ENCODE measurements around the gene IFNA6.
"Not testable (repeated sequence)": the region's sequence is repeated elsewhere in the genome, so short reads cannot be mapped to it uniquely, and the experiment has no call there.

Gene IFNA6

GRCh38 chr9:21381448-21382339, 31.0 kb upstream of the IFNA6 start:
- no peak for DNase-seq (ENCODE audit: low read depth, low spot score)
- H3K9me3 ChIP-seq (ENCODE audit: insufficient read depth, low read length), result no peaks in the 10 kb centered on the region
- H3K36me3 ChIP-seq (ENCODE audit: insufficient read depth, insufficient read length, low read length), result no peaks in the 10 kb centered on the region
- no peak for TF ChIP-seq YY1 (IDR thresholded peaks at IDR 0.05; ENCODE audit: insufficient read depth, insufficient read length)
- TF ChIP-seq ZNF274 (IDR thresholded peaks at IDR 0.05; ENCODE audit: low read depth, low read length), result no peak
- no peak for TF ChIP-seq SUZ12 (IDR thresholded peaks at IDR 0.05; ENCODE audit: extremely low read depth, insufficient read depth, insufficient read length)
- H3K4me1 ChIP-seq (ENCODE audit: insufficient read depth, insufficient read length), result peaks cover 3% of the 10 kb centered on the region
- H3K27me3 ChIP-seq (ENCODE audit: insufficient read depth, insufficient read length), result no peaks in the 10 kb centered on the region
- H3K4me3 ChIP-seq (ENCODE audit: insufficient read length, low read depth), result no peak overlapping the region
- H3K9ac ChIP-seq (ENCODE audit: insufficient read length, low read depth), result no peak overlapping the region

GRCh38 chr9:21371467-21371866, 20.8 kb upstream of the IFNA6 start:
- H3K36me3 ChIP-seq (ENCODE audit: insufficient read depth, insufficient read length, low read length); H3K4me1 ChIP-seq (ENCODE audit: insufficient read depth, insufficient read length); H3K27me3 ChIP-seq (ENCODE audit: insufficient read depth, insufficient read length); H3K9ac ChIP-seq (ENCODE audit: insufficient read length, low read depth); H3K9me3 ChIP-seq (ENCODE audit: insufficient read depth, low read length); DNase-seq (ENCODE audit: low read depth, low spot score); H3K4me3 ChIP-seq (ENCODE audit: insufficient read length, low read depth): not testable (repeated sequence)

- DNase-seq (ENCODE audit: low read depth, low spot score), result no peak
- Histone ChIP-seq H3K9ac (ENCODE audit: insufficient read length, low read depth) (no peak within 1 kb of the TSS), H3K36me3 (ENCODE audit: insufficient read depth, insufficient read length, low read length) (no peaks in the 10 kb centered on the region), H3K27me3 (ENCODE audit: insufficient read depth, insufficient read length) (no peaks in the 10 kb centered on the region), H3K9me3 (ENCODE audit: insufficient read depth, low read length) (no peaks in the 10 kb centered on the region), H3K4me3 (ENCODE audit: insufficient read length, low read depth) (no peak within 1 kb of the TSS), H3K4me1 (ENCODE audit: insufficient read depth, insufficient read length) (no peaks in the 10 kb centered on the region)
- TF ChIP-seq YY1 (IDR thresholded peaks at IDR 0.05; ENCODE audit: insufficient read depth, insufficient read length), result no peak
- TF ChIP-seq ZNF274 (IDR thresholded peaks at IDR 0.05; ENCODE audit: low read depth, low read length), result no peak
- TF ChIP-seq SUZ12 (IDR thresholded peaks at IDR 0.05; ENCODE audit: extremely low read depth, insufficient read depth, insufficient read length), result no peak
Measured at GRCh38 chr9:21367957-21368356, 17.3 kb upstream of the IFNA6 start, which contains the start of gene IFNA13. IFNA13 (minus strand) TSS chr9:21368057; CDS start chr9:21368010, 47 bp downstream.

GRCh38 chr9:21367169-21367568, 16.5 kb upstream of the IFNA6 start:
- not testable (repeated sequence) for H3K4me1 ChIP-seq (ENCODE audit: insufficient read depth, insufficient read length); H3K9me3 ChIP-seq (ENCODE audit: insufficient read depth, low read length); H3K27me3 ChIP-seq (ENCODE audit: insufficient read depth, insufficient read length); H3K4me3 ChIP-seq (ENCODE audit: insufficient read length, low read depth); H3K36me3 ChIP-seq (ENCODE audit: insufficient read depth, insufficient read length, low read length); DNase-seq (ENCODE audit: low read depth, low spot score); H3K9ac ChIP-seq (ENCODE audit: insufficient read length, low read depth)

GRCh38 chr9:21362287-21362686, 11.6 kb upstream of the IFNA6 start:
- no peak for TF ChIP-seq SUZ12 (IDR thresholded peaks at IDR 0.05; ENCODE audit: extremely low read depth, insufficient read depth, insufficient read length)
- TF ChIP-seq ZNF274 (IDR thresholded peaks at IDR 0.05; ENCODE audit: low read depth, low read length), result no peak
- no peak for TF ChIP-seq YY1 (IDR thresholded peaks at IDR 0.05; ENCODE audit: insufficient read depth, insufficient read length)
- Histone ChIP-seq H3K4me1 (ENCODE audit: insufficient read depth, insufficient read length) (no peaks in the 10 kb centered on the region), H3K27me3 (ENCODE audit: insufficient read depth, insufficient read length) (no peaks in the 10 kb centered on the region), H3K36me3 (ENCODE audit: insufficient read depth, insufficient read length, low read length) (no peaks in the 10 kb centered on the region), H3K4me3 (ENCODE audit: insufficient read length, low read depth) (no peak overlapping the region), H3K9ac (ENCODE audit: insufficient read length, low read depth) (no peak overlapping the region), H3K9me3 (ENCODE audit: insufficient read depth, low read length) (no peaks in the 10 kb centered on the region)
- no peak for DNase-seq (ENCODE audit: low read depth, low spot score)

DNA sequence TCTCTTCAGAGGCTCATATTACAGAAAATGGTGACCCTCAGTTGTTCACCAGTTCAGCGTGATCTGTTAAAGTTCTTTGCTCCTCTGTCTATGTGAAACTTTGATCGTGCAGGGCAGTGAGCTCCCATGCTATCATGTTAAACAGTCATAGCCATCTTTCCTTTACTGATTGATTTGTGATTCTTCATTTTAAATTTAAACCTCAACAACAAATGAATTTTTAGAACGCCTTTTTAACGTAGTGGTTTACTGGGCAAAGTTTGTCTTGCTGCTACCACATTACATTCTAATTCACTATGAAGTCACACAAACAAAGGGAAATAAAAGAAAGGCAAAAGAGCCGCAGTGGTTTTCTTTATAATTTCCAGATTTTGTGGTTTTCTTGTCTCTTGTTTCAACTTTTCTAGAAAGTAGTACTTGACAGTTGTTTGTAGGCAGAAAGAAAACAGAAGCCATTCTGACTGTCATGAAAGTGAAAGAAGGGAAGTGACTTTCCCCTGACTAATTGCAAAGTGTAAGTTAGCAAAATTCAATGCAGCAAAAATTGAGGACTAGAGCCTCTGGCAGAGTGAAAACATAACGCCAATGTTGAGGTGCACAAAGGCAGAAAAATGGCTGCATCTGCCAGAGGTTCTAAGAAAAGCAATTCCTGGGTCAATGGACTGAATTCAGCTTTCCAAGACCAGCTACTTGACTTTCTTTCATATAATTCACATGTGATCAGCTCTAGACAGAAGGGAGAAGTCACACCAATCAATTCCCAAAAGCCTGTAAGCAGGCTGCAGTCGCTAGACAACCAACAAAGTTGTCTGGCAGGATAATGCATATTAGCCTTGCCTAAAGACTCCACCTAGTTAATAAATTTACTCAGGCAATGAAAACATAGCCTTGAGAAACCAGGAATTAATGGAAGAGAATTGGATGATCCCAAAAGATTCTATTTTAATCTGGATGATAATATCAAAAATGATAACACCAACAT, 7.1 kb upstream of the IFNA6 start:
- Histone ChIP-seq H3K27me3 (ENCODE audit: insufficient read depth, insufficient read length) (no peaks in the 10 kb centered on the region), H3K4me3 (ENCODE audit: insufficient read length, low read depth) (no peak overlapping the region), H3K4me1 (ENCODE audit: insufficient read depth, insufficient read length) (no peaks in the 10 kb centered on the region), H3K9ac (ENCODE audit: insufficient read length, low read depth) (no peak overlapping the region), H3K36me3 (ENCODE audit: insufficient read depth, insufficient read length, low read length) (no peaks in the 10 kb centered on the region), H3K9me3 (ENCODE audit: insufficient read depth, low read length) (no peaks in the 10 kb centered on the region)
- DNase-seq (ENCODE audit: low read depth, low spot score), result no peak
- no peak for TF ChIP-seq ZNF274 (IDR thresholded peaks at IDR 0.05; ENCODE audit: low read depth, low read length)
- no peak for TF ChIP-seq SUZ12 (IDR thresholded peaks at IDR 0.05; ENCODE audit: extremely low read depth, insufficient read depth, insufficient read length)
- no peak for TF ChIP-seq YY1 (IDR thresholded peaks at IDR 0.05; ENCODE audit: insufficient read depth, insufficient read length)

- DNase-seq (ENCODE audit: low read depth, low spot score), result no peak
- no peaks in the 10 kb centered on the region for H3K36me3 ChIP-seq (ENCODE audit: insufficient read depth, insufficient read length, low read length)
- no peaks in the 10 kb centered on the region for H3K4me1 ChIP-seq (ENCODE audit: insufficient read depth, insufficient read length)
- TF ChIP-seq ZNF274 (IDR thresholded peaks at IDR 0.05; ENCODE audit: low read depth, low read length) (no peak), SUZ12 (IDR thresholded peaks at IDR 0.05; ENCODE audit: extremely low read depth, insufficient read depth, insufficient read length) (no peak), YY1 (IDR thresholded peaks at IDR 0.05; ENCODE audit: insufficient read depth, insufficient read length) (no peak)
- no peaks in the 10 kb centered on the region for H3K27me3 ChIP-seq (ENCODE audit: insufficient read depth, insufficient read length)
- no peak overlapping the region for H3K9ac ChIP-seq (ENCODE audit: insufficient read length, low read depth)
- H3K9me3 ChIP-seq (ENCODE audit: insufficient read depth, low read length), result no peaks in the 10 kb centered on the region
- H3K4me3 ChIP-seq (ENCODE audit: insufficient read length, low read depth), result no peak overlapping the region
Measured at GRCh38 chr9:21348430-21348970, 2.2 kb downstream of the IFNA6 start.
